H1 (cell line): ENCODE measurements around the gene DTX3. TPM values are rescaled to one million over a fixed set of nuclear protein-coding genes. Genes with fewer than 3 reads are reported as not detected.
"Not testable (repeated sequence)": the region's sequence is repeated elsewhere in the genome, so short reads cannot be mapped to it uniquely, and the experiment has no call there.

Source experiments
- CTCF ChIA-PET: fragments of 300-600 bp; sonication (Branson Sonifier 250); formaldehyde crosslinking; loops from one replicate; lab custom pipeline; 2021; ENCODE audit not compliant: partially characterized antibody; lab: Charles Lee
- POLR2A ChIA-PET: fragments of 300-600 bp; sonication (Branson Sonifier 250); formaldehyde crosslinking; loops from one replicate; lab custom pipeline; 2021; ENCODE audit warnings: inconsistent platforms; ENCODE audit not compliant: partially characterized antibody; lab: Charles Lee
- DNase-seq, 2 experiments: peaks; one replicate each; pipeline versions ENCODE4 v3.0.0 to v3.0.0-alpha.2; 2010 to 2022; ENCODE audit warnings: low spot score in 2 of 2, low read depth in 1 of 2, mixed read lengths in 1 of 2
- FAIRE-seq: peaks from 2 replicates; lab custom pipeline; 2011; peaks lifted over from hg19 to GRCh38; lab: Jason Lieb, UNC
- H2AFZ ChIP-seq: 2 replicates; pipeline ENCODE4 v1.8.1; 2012; ENCODE audit warnings: low read length, inconsistent platforms
- H2AK5ac ChIP-seq: 2 replicates; pipeline ENCODE4 v1.6.1; 2013; ENCODE audit warnings: low read depth, low read length
- H2BK120ac ChIP-seq: replicated peaks from 2 replicates; pipeline ENCODE3; 2013; ENCODE audit warnings: low read depth, low read length, inconsistent platforms
- H2BK12ac ChIP-seq: 2 replicates; pipeline ENCODE4 v1.6.1; 2013; ENCODE audit warnings: low read depth, low read length
- H2BK15ac ChIP-seq: 2 replicates; pipeline ENCODE4 v1.6.1; 2013; ENCODE audit warnings: low read length
- H2BK20ac ChIP-seq: 2 replicates; pipeline ENCODE4 v1.6.1; 2013; ENCODE audit warnings: low read length
- H2BK5ac ChIP-seq: 2 replicates; pipeline ENCODE4 v1.6.1; 2013; ENCODE audit warnings: low read depth, low read length
- H3K14ac ChIP-seq: 2 replicates; pipeline ENCODE4 v1.6.1; 2013; ENCODE audit warnings: inconsistent platforms; ENCODE audit not compliant: insufficient read length
- H3K18ac ChIP-seq: 2 replicates; pipeline ENCODE4 v1.6.1; 2013; ENCODE audit warnings: low read length; ENCODE audit errors: extremely low read depth
- H3K23ac ChIP-seq: 2 replicates; pipeline ENCODE4 v1.6.1; 2013; ENCODE audit warnings: inconsistent platforms; ENCODE audit not compliant: insufficient read length
- H3K23me2 ChIP-seq: 2 replicates; pipeline ENCODE4 v1.6.1; 2013; ENCODE audit warnings: low read depth, low read length
- H3K27ac ChIP-seq: 2 replicates; pipeline ENCODE4 v1.6.1; 2011; ENCODE audit warnings: low read depth, low read length, inconsistent platforms
- H3K27me3 ChIP-seq, 4 experiments: replicated peaks in 1 of 4; 1 replicate in 1 of 4; 2 replicates in 3 of 4; pipeline versions ENCODE4 v1.6.1 to v1.8.1; 2011 to 2013; ENCODE audit warnings: low read length in 3 of 4, mild to moderate bottlenecking in 3 of 4, inconsistent platforms in 2 of 4, mixed read lengths in 2 of 4, moderate library complexity in 1 of 4; ENCODE audit not compliant: control insufficient read depth in 3 of 4, insufficient read depth in 3 of 4; ENCODE audit errors: extremely low read depth in 1 of 4
- H3K36me3 ChIP-seq, 4 experiments: 2 replicates each; pipeline versions ENCODE4 v1.6.1 to v1.8.1; 2011 to 2013; ENCODE audit warnings: mild to moderate bottlenecking in 4 of 4, low read length in 3 of 4, moderate library complexity in 2 of 4, control low read depth in 1 of 4, inconsistent platforms in 1 of 4; ENCODE audit not compliant: insufficient read depth in 4 of 4, control insufficient read depth in 2 of 4
- H3K4ac ChIP-seq: replicated peaks from 2 replicates; pipeline ENCODE3; 2013; ENCODE audit warnings: low read length, low read depth, mixed read lengths, inconsistent platforms; ENCODE audit not compliant: insufficient read length
- H3K4me1 ChIP-seq, 4 experiments: replicated peaks in 1 of 4; 1 replicate in 1 of 4; 2 replicates in 3 of 4; pipeline versions ENCODE4 v1.6.1 to v1.8.1; 2011 to 2013; ENCODE audit warnings: low read length in 3 of 4, inconsistent platforms in 2 of 4, mixed read lengths in 1 of 4; ENCODE audit not compliant: insufficient read depth in 4 of 4, control insufficient read depth in 3 of 4
- H3K4me2 ChIP-seq, 2 experiments: 2 replicates each; pipeline versions ENCODE4 v1.6.1 to v1.8.1; 2011 to 2013; ENCODE audit warnings: low read depth in 2 of 2, low read length in 2 of 2, control low read depth in 1 of 2, inconsistent platforms in 1 of 2, mild to moderate bottlenecking in 1 of 2; ENCODE audit not compliant: insufficient read depth in 1 of 2
- H3K4me3 ChIP-seq, 4 experiments: fragments of 200-600, 300-600 bp in 1 of 4; sonication (generic), shearing (Covaris generic), sonication (Bioruptor Twin) in 1 of 4; 2 replicates each; pipeline versions ENCODE4 v1.5.1 to v1.8.1; 2011 to 2016; ENCODE audit warnings: low read length in 4 of 4, low read depth in 3 of 4, control low read depth in 2 of 4, inconsistent platforms in 2 of 4, mild to moderate bottlenecking in 2 of 4, mixed read lengths in 1 of 4, moderate library complexity in 1 of 4; ENCODE audit not compliant: insufficient read depth in 2 of 4; ENCODE audit errors: extremely low read depth in 1 of 4
- H3K56ac ChIP-seq: replicated peaks from 2 replicates; pipeline ENCODE3; 2013; ENCODE audit warnings: low read depth, mild to moderate bottlenecking, mixed read lengths, low read length, inconsistent platforms; ENCODE audit not compliant: insufficient read length
- H3K79me1 ChIP-seq: 2 replicates; pipeline ENCODE4 v1.6.1; 2013; ENCODE audit warnings: low read depth, low read length, control low read depth
- H3K79me2 ChIP-seq, 2 experiments: 2 replicates each; pipeline versions ENCODE4 v1.6.1 to v1.8.1; 2012 to 2013; ENCODE audit warnings: low read length in 2 of 2, mild to moderate bottlenecking in 2 of 2, inconsistent platforms in 1 of 2; ENCODE audit not compliant: insufficient read depth in 2 of 2, control insufficient read depth in 1 of 2
- H3K9ac ChIP-seq, 4 experiments: replicated peaks in 1 of 4; 1 replicate in 1 of 4; 2 replicates in 3 of 4; pipeline versions ENCODE4 v1.6.1 to v1.8.1; 2011 to 2013; ENCODE audit warnings: low read depth in 3 of 4, low read length in 3 of 4, control low read depth in 2 of 4, mild to moderate bottlenecking in 2 of 4, moderate library complexity in 2 of 4, inconsistent platforms in 1 of 4; ENCODE audit errors: extremely low read depth in 1 of 4
- H3K9me3 ChIP-seq, 2 experiments: 2 replicates each; pipeline versions ENCODE4 v1.6.1 to v1.8.1; 2012 to 2013; ENCODE audit warnings: mild to moderate bottlenecking in 2 of 2, moderate library complexity in 2 of 2, control low read depth in 1 of 2, inconsistent platforms in 1 of 2, low read depth in 1 of 2, low read length in 1 of 2, mixed read lengths in 1 of 2; ENCODE audit not compliant: insufficient read depth in 2 of 2
- H4K20me1 ChIP-seq, 2 experiments: replicated peaks in 1 of 2; 2 replicates each; pipeline versions ENCODE3 to v1.8.1; 2011 to 2013; ENCODE audit warnings: inconsistent platforms in 2 of 2, low read length in 2 of 2, mild to moderate bottlenecking in 1 of 2; ENCODE audit not compliant: insufficient read depth in 2 of 2, control insufficient read depth in 1 of 2
- H4K5ac ChIP-seq: 2 replicates; pipeline ENCODE4 v1.6.1; 2013; ENCODE audit warnings: low read length, low read depth, mixed read lengths, inconsistent platforms; ENCODE audit not compliant: insufficient read length
- H4K8ac ChIP-seq: 2 replicates; pipeline ENCODE4 v1.8.0; 2013; ENCODE audit warnings: mild to moderate bottlenecking, moderate library complexity, low read length, inconsistent platforms; ENCODE audit not compliant: insufficient read depth; ENCODE audit errors: extremely low read depth
- H4K91ac ChIP-seq: replicated peaks from 2 replicates; pipeline ENCODE3; 2013; ENCODE audit warnings: low read length, mixed read lengths, inconsistent platforms; ENCODE audit not compliant: insufficient read length
- WGBS, 2 experiments: shearing (Covaris generic) in 1 of 2; methylation state at CpG; one replicate each; pipeline versions ENCODE4 v1.1.6 to v1.1.7; 2013 to 2015; ENCODE audit warnings: low lambda C conversion rate in 2 of 2, mixed read lengths in 2 of 2, inconsistent platforms in 1 of 2, low coverage in 1 of 2, missing lambda C conversion rate in 1 of 2; ENCODE audit not compliant: insufficient replicate concordance in 2 of 2, insufficient coverage in 1 of 2, insufficient read length in 1 of 2; ENCODE audit errors: extremely low coverage in 1 of 2, missing lambda C conversion rate in 1 of 2; 5-methylcytosine and 5-hydroxymethylcytosine counted together
- polyA plus RNA-seq, 7 experiments: library from polyadenylated mRNA; depleted of rRNA in 3 of 7; stranded (reverse) in 5 of 7; unstranded in 2 of 7; fragments of >200 nt in 5 of 7; fragments of 200-250 nt in 2 of 7; gene quantifications; 1 replicate in 5 of 7; 2 replicates in 1 of 7; 4 replicates in 1 of 7; pipeline versions ENCODE4 v1.2.1 to v1.2.3, GENCODE V29; 2011 to 2013; ENCODE audit warnings: missing spikeins in 2 of 7, mixed read lengths in 2 of 7
- total RNA-seq: library from RNA; stranded (reverse); fragmentation: NEBNext Ultra II Directional; extraction: Animal tissue kit (Norgen Biotek cat#: 25700); gene quantifications from 2 replicates; pipeline ENCODE4 v1.2.1, GENCODE V29; 2021

DTX3 gene
- total and polyA plus RNA-seq, 2 of the 8 experiments (the other 6 are each of a cell fraction or from before 2014, with no cell fraction given) = 41.8 to 92.5 TPM

- H4K5ac ChIP-seq, H2BK12ac ChIP-seq, H3K79me2 ChIP-seq, H2BK20ac ChIP-seq, H3K79me1 ChIP-seq, H3K4me1 ChIP-seq, H3K14ac ChIP-seq, H2BK120ac ChIP-seq, H3K36me3 ChIP-seq, H3K9ac ChIP-seq, H3K27ac ChIP-seq, H2BK5ac ChIP-seq, H3K27me3 ChIP-seq, POLR2A ChIA-PET, H2BK15ac ChIP-seq, H3K4me3 ChIP-seq, H3K56ac ChIP-seq, DNase-seq, H3K18ac ChIP-seq, H4K91ac ChIP-seq, H4K8ac ChIP-seq, H2AFZ ChIP-seq, H3K4me2 ChIP-seq, H4K20me1 ChIP-seq, H3K23ac ChIP-seq, H2AK5ac ChIP-seq, H3K4ac ChIP-seq, H3K23me2 ChIP-seq, FAIRE-seq: not testable (repeated sequence)
- 60% methylated on average over 13 of the region's 13 CpGs; no CpG with 5 or more reads in 1 of the 2 experiments for WGBS, 2 experiments
- peaks cover 14 to 20% of the 10 kb centered on the region in 2 experiments; a peak in 3 of 4 replicates for H3K9me3 ChIP-seq
- CTCF ChIA-PET = interaction anchor here (0.6 to 0.7 kb wide), 2 partner anchors 37 to 47 kb away, joined by 3 read pairs; no protein-coding TSS in a partner anchor
Observed at GRCh38 chr12:57645990-57646658, 41.5 kb downstream of the DTX3 start.

- 89% methylated on average over 10 of the region's 15 CpGs; no CpG with 5 or more reads in 1 of the 2 experiments for WGBS, 2 experiments
- H3K18ac ChIP-seq, H2BK12ac ChIP-seq, H2AK5ac ChIP-seq, H3K56ac ChIP-seq, H2BK15ac ChIP-seq, H2BK120ac ChIP-seq, H3K4me3 ChIP-seq, H3K4ac ChIP-seq, H3K4me2 ChIP-seq, H4K8ac ChIP-seq, POLR2A ChIA-PET, H3K27ac ChIP-seq, FAIRE-seq, H4K5ac ChIP-seq, H4K91ac ChIP-seq, H3K36me3 ChIP-seq, H2BK5ac ChIP-seq, H3K79me1 ChIP-seq, H3K23me2 ChIP-seq, H3K23ac ChIP-seq, H3K27me3 ChIP-seq, H3K79me2 ChIP-seq, H3K9ac ChIP-seq, H4K20me1 ChIP-seq, H2BK20ac ChIP-seq, H2AFZ ChIP-seq, H3K14ac ChIP-seq, H3K4me1 ChIP-seq, DNase-seq: not testable (repeated sequence)
- CTCF ChIA-PET = interaction anchor here (0.7 kb wide), 1 partner anchor 47 kb away, joined by 3 read pairs; no protein-coding TSS in a partner anchor
- peaks cover 14 to 20% of the 10 kb centered on the region in 2 experiments; a peak in 3 of 4 replicates for H3K9me3 ChIP-seq
Observed at GRCh38 chr12:57646659-57647049, 42.0 kb downstream of the DTX3 start.
